Hematopoietic multipotent progenitor cell treated with erythropoietin and hydrocortisone succinate and interleukin-3 and kit ligand, for 6 days (in vitro differentiated cells): ENCODE measurements around the gene AKT1S1.

Experiments
- DNase-seq: peaks from one replicate; pipeline ENCODE4 v3.0.0-alpha.2; 2015

AKT1S1 gene

GRCh38 chr19:49864890-49865289, 12.3 kb downstream of the AKT1S1 start:
- DNase-seq, result no peak

- DNase-seq, result no peak
Observed at GRCh38 chr19:49863935-49864320, 13.2 kb downstream of the AKT1S1 start.

GRCh38 chr19:49863254-49863934, 13.8 kb downstream of the AKT1S1 start:
- DNase-seq, result no peak

- peak; percentile 59 for DNase-seq
Observed at GRCh38 chr19:49862391-49863253, 14.5 kb downstream of the AKT1S1 start.

GRCh38 chr19:49861541-49862378, 15.4 kb downstream of the AKT1S1 start:
- no peak for DNase-seq

DNA sequence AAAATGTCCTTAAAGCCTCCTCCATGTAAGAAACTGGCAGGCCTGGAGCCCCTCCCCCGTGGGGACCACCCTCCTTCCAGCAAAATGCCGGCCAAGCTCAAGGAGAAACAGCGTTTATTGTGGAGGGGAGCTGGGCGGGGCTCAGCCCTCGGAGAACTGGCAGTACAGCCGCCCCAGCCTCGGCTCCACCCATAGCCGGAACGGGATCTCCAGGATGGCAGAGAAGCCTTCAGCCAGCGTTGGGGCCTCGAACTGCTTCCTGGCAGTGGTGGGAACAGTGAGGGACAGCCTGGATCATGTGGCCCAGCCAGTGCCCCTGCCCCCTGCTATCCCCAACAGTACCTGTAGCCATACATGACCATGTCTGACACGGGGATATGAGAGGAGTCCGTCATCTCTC, 16.0 kb downstream of the AKT1S1 start:
- no peak for DNase-seq

- DNase-seq, result no peak
Observed at GRCh38 chr19:49860336-49861102, 16.6 kb downstream of the AKT1S1 start.

- DNase-seq, result no peak
Observed at GRCh38 chr19:49859682-49860335, 17.3 kb downstream of the AKT1S1 start.

GRCh38 chr19:49858088-49858985, 18.8 kb downstream of the AKT1S1 start:
- DNase-seq, result no peak

- DNase-seq, result no peak
Observed at GRCh38 chr19:49857838-49858087, 19.4 kb downstream of the AKT1S1 start.

GRCh38 chr19:49857061-49857837, 19.9 kb downstream of the AKT1S1 start:
- DNase-seq, result no peak

GRCh38 chr19:49856574-49857021, 20.6 kb downstream of the AKT1S1 start:
- no peak for DNase-seq

GRCh38 chr19:49855676-49856573, 21.2 kb downstream of the AKT1S1 start:
- DNase-seq, result no peak

DNA sequence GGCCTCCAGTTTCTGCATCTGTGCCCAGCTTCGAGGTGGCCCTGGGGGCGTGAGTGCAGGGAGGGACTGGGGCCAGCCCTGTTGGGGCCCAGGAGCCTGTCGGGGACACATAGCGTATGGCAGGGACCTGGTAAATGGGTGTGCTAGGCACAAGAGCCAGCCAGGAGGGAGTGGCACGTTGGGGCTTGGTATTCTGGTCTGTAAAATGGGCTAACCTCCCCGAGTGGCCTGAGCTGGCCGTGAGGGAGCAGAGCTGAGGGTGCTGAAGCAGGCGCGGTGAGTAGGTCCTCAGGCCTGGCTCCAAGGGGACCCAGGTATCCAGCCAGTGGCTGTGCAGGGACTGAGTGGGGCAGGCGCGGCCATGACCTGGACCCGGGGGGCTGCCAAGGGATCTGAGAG, 21.9 kb downstream of the AKT1S1 start:
- no peak for DNase-seq

DNA sequence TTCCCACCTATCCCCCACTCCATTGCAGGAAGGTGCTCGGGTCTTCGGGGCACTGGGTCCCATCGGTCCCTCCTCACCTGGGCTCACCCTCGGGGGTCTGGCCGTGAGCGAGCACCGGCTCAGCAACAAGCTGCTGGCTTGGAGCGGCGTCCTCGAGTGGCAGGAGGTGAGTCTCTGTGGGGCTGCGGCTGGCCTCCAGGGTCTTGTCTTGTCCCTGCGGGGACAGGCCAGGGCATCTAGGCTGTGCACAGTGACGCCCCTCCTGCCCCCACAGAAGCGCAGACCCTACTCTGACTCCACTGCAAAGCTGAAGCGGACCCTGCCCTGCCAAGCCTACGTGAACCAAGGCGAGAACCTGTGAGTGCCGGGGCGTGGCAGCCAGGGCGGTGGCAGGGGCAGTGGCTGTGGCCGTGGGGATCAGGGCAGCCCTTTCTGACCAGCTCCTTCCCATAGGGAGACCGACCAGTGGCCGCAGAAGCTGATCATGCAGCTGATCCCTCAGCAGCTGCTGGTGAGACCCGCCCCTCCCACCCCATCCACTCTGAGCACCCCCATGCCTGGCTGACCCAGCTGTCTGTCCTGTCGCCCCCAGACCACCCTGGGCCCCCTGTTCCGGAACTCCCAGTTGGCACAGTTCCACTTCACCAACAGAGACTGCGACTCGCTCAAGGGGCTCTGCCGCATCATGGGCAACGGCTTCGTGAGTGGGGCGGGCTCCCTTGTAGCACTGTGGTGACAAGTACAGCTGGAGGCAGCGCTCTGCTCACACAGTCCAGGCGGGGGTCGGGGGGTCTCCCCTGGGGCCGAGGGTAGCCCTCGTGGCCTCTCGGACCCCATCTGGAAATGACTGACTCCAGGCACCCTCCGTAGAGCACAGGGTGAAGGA, 22.5 kb downstream of the AKT1S1 start:
- DNase-seq, result no peak

- DNase-seq, result no peak
Observed at GRCh38 chr19:49853852-49854377, 23.2 kb downstream of the AKT1S1 start.

- no peak for DNase-seq
Observed at GRCh38 chr19:49852631-49853126, 24.5 kb downstream of the AKT1S1 start.
